PC-3 (cell line): ENCODE results near the gene THSD8. TPM values are rescaled to one million over a fixed set of nuclear protein-coding genes. Genes with fewer than 3 reads are reported as not detected.
A peak's percentile ranks its signal among the peaks of the same experiment; 100 is the strongest.

ENCODE experiments used
- ATAC-seq: fragments of 200-7000 bp; cut with Tn5 transposase; 2 replicates; pipeline ENCODE4 v1.9.1; 2020; ENCODE audit warnings: mild to moderate bottlenecking, moderate library complexity
- Bru-seq: library from RNA; stranded (reverse); fragments of 400-500 nt; gene quantifications from one replicate; lab custom pipeline; 2021; lab: Mats Ljungman, UMichigan
- BruChase-seq, 2 experiments: library from RNA; stranded (reverse); fragments of 400-500 nt; gene quantifications; one replicate each; lab custom pipeline; 2021; lab: Mats Ljungman, UMichigan
- BruUV-seq: library from RNA; stranded (reverse); fragments of 400-500 nt; replicated peaks from 2 replicates; lab custom pipeline; 2021; lab: Mats Ljungman, UMichigan
- CTCF ChIA-PET: fragments of 300-600 bp; sonication (Branson Sonifier 250); formaldehyde crosslinking; loops from one replicate; lab custom pipeline; 2022; ENCODE audit warnings: antibody characterized with exemption; lab: Charles Lee
- POLR2A ChIA-PET: fragments of 300-600 bp; sonication (Branson Sonifier 250); formaldehyde crosslinking; loops from one replicate; lab custom pipeline; 2022; ENCODE audit warnings: antibody characterized with exemption; ENCODE audit not compliant: unreplicated experiment; lab: Charles Lee
- DNase-seq: peaks from one replicate; pipeline ENCODE4 v3.0.0-alpha.2; 2015
- H2AFZ ChIP-seq: fragments of 300-600 bp; sonication (generic); 2 replicates; pipeline ENCODE4 v1.6.0; 2016; ENCODE audit warnings: antibody characterized with exemption, low read length
- H3F3A ChIP-seq: fragments of 300-600 bp; sonication (generic); one replicate; pipeline ENCODE4 v1.6.0; 2017; ENCODE audit warnings: antibody characterized with exemption, low read length, control low read depth, mild to moderate bottlenecking; ENCODE audit not compliant: unreplicated experiment
- H3K27ac ChIP-seq: fragments of 300-600 bp; sonication (generic); 2 replicates; pipeline ENCODE4 v1.5.1; 2016; ENCODE audit warnings: mild to moderate bottlenecking, low read length
- H3K27me3 ChIP-seq: fragments of 300-600 bp; sonication (generic); 2 replicates; pipeline ENCODE4 v1.6.1; 2016; ENCODE audit warnings: low read length, mixed read lengths
- H3K36me3 ChIP-seq: fragments of 300-600 bp; sonication (generic); 2 replicates; pipeline ENCODE4 v1.6.1; 2016; ENCODE audit warnings: low read depth, mixed run types, low read length, mixed read lengths
- H3K4me1 ChIP-seq: fragments of 300-600 bp; sonication (generic); 2 replicates; pipeline ENCODE4 v1.5.1; 2016; ENCODE audit warnings: low read length; ENCODE audit not compliant: insufficient read depth
- H3K4me2 ChIP-seq: fragments of 300-600 bp; sonication (generic); 2 replicates; pipeline ENCODE4 v1.6.0; 2016; ENCODE audit warnings: low read length
- H3K4me3 ChIP-seq: fragments of 300-600 bp; sonication (generic); 2 replicates; pipeline ENCODE4 v1.5.1; 2016; ENCODE audit warnings: mild to moderate bottlenecking, low read length, mixed read lengths
- H3K79me2 ChIP-seq: fragments of 300-600 bp; sonication (generic); 2 replicates; pipeline ENCODE4 v1.6.1; 2017; ENCODE audit warnings: low read length, mixed read lengths
- H3K9ac ChIP-seq: fragments of 300-600 bp; sonication (generic); 2 replicates; pipeline ENCODE4 v1.6.0; 2016; ENCODE audit warnings: mild to moderate bottlenecking, low read length
- H3K9me2 ChIP-seq: fragments of 300-600 bp; sonication (generic); replicated peaks from 2 replicates; pipeline ENCODE4 v1.6.1; 2016; ENCODE audit warnings: mixed run types, low read length, mixed read lengths
- H3K9me3 ChIP-seq: fragments of 300-600 bp; sonication (generic); 2 replicates; pipeline ENCODE4 v1.6.1; 2016; ENCODE audit warnings: low read length, mixed read lengths
- H4K20me1 ChIP-seq: fragments of 300-600 bp; sonication (generic); 2 replicates; pipeline ENCODE4 v1.6.1; 2016; ENCODE audit warnings: low read length, mixed read lengths
- CTCF ChIP-seq: fragments of 300-600 bp; sonication (generic); conservative IDR thresholded peaks from 2 replicates; pipeline ENCODE4 v1.5.1; 2017; ENCODE audit warnings: antibody characterized with exemption, low read depth, mild to moderate bottlenecking, low read length
- EZH2 ChIP-seq: fragments of 300-600 bp; sonication (generic); IDR thresholded peaks from one replicate; pipeline ENCODE4 v1.6.1; 2017; ENCODE audit warnings: antibody characterized with exemption, mild to moderate bottlenecking, low read length; ENCODE audit not compliant: unreplicated experiment
- EZH2phosphoT487 ChIP-seq: fragments of 300-600 bp; sonication (generic); IDR thresholded peaks from 2 replicates; pipeline ENCODE4 v1.6.1; 2018; ENCODE audit warnings: mild to moderate bottlenecking, antibody characterized with exemption, low read length, borderline replicate concordance
- intact Hi-C: fragments of 100-400 bp; cut with micrococcal nuclease; formaldehyde crosslinking; loops from 2 replicates; pipeline ENCODE4 v1.9.0; 2023
- long read RNA-seq: library from polyadenylated mRNA; unstranded; transcript quantifications from one replicate; pipeline ENCODE4 v2.0.0, GENCODE V29; 2021; ENCODE audit not compliant: unreplicated experiment
- total RNA-seq: library from RNA; depleted of rRNA; stranded (reverse); fragments of >200 nt; gene quantifications from 2 replicates; pipeline ENCODE4 v1.2.3, GENCODE V29; 2014; rRNA removed

Gene THSD8
- total RNA-seq = not detected in 2 replicates
- percentile 36 among the genes with signal in this experiment for Bru-seq, nascent RNA
- BruChase-seq, experiment 1, labeled RNA remaining after a 6-hour chase = percentile 27 among the genes with signal in this experiment
- BruChase-seq, experiment 2, labeled RNA remaining after a 2-hour chase = percentile 25 among the genes with signal in this experiment
- long read RNA-seq, partial matches to known transcripts = 0 of 1 reads
- long read RNA-seq, other reads (novel, unspliced or antisense) = 1 of 1 reads

GRCh38 chr19:12801466-12802266 lies at the start of gene THSD8, which contains the start of gene PRDX2:
TSS of gene THSD8 (plus strand) at chr19:12802069. CDS start at chr19:12802072, 3 bp downstream.
TSS of gene PRDX2 (minus strand) at chr19:12801800. CDS start at chr19:12801261, 539 bp downstream.
- intact Hi-C loops = loop anchor here (5.0 kb wide), 1 partner anchor 36 kb away; the partner anchor contains the start of gene MAST1
- H3K4me1 ChIP-seq = peaks cover 16% of the 10 kb centered on the region
- peak within 1 kb of the TSS; percentile 91 for H3K4me2 ChIP-seq
- H3K9ac ChIP-seq = peak within 1 kb of the TSS; percentile 84
- CTCF ChIA-PET = no interaction called here
- peak within 1 kb of the TSS; percentile 81 for H3K4me3 ChIP-seq
- no peak within 1 kb of the TSS; the same call in 1 of the 2 replicates for H3K27ac ChIP-seq
- DNase-seq (peak; percentile 89), ATAC-seq (peak; percentile 67)
- H3K79me2 ChIP-seq = peaks cover 30% of the 10 kb centered on the region
- H2AFZ ChIP-seq = peak within 1 kb of the TSS; percentile 91
- no peaks in the 10 kb centered on the region for H3K9me3 ChIP-seq
- no peaks in the 10 kb centered on the region for H3F3A ChIP-seq
- peaks cover 15% of the 10 kb centered on the region for H3K36me3 ChIP-seq
- H4K20me1 ChIP-seq = no peaks in the 10 kb centered on the region
- H3K9me2 ChIP-seq = no peaks in the 10 kb centered on the region
- no TSS peak for BruUV-seq
- POLR2A ChIA-PET = no interaction called here
- no peak for TF ChIP-seq EZH2phosphoT487
- TF ChIP-seq CTCF = no peak
- TF ChIP-seq EZH2 = no peak
- H3K27me3 ChIP-seq = no peaks in the 10 kb centered on the region

- Histone ChIP-seq H3K9ac (no peak overlapping the region), H2AFZ (no peak overlapping the region), H3K9me2 (no peaks in the 10 kb centered on the region), H4K20me1 (no peaks in the 10 kb centered on the region), H3K9me3 (no peaks in the 10 kb centered on the region), H3K36me3 (no peaks in the 10 kb centered on the region), H3K4me1 (peaks cover 10% of the 10 kb centered on the region), H3K4me3 (no peak overlapping the region), H3K27ac (no peak overlapping the region), H3F3A (no peaks in the 10 kb centered on the region), H3K27me3 (peaks cover 11% of the 10 kb centered on the region), H3K4me2 (no peak overlapping the region), H3K79me2 (no peaks in the 10 kb centered on the region)
- ATAC-seq (no peak), DNase-seq (no peak)
- no TSS peak for BruUV-seq
- CTCF ChIA-PET = no interaction called here
- TF ChIP-seq CTCF = no peak
- TF ChIP-seq EZH2 = no peak
- TF ChIP-seq EZH2phosphoT487 = no peak
- POLR2A ChIA-PET = interaction anchor here (0.6 kb wide), 1 partner anchor 39 kb away, joined by 5 read pairs; no protein-coding TSS in a partner anchor
- intact Hi-C loops = no loop called here
Measured at GRCh38 chr19:12754465-12755196, 47.2 kb upstream of the THSD8 start.
